Mesendoderm (in vitro differentiated cells): ENCODE measurements around the gene AGAP1.

Experiments
- DNase-seq: peaks from one replicate; pipeline ENCODE4 v3.0.0; 2013
- H2AK5ac ChIP-seq: 2 replicates; pipeline ENCODE4 v1.6.1; 2013; ENCODE audit warnings: low read length, inconsistent platforms
- H2BK120ac ChIP-seq: 2 replicates; pipeline ENCODE4 v1.6.1; 2013; ENCODE audit warnings: low read depth, mild to moderate bottlenecking, low read length, moderate library complexity, mixed read lengths
- H2BK15ac ChIP-seq: replicated peaks from 2 replicates; pipeline ENCODE4 v1.6.1; 2013; ENCODE audit warnings: low read depth, mild to moderate bottlenecking, moderate library complexity
- H2BK5ac ChIP-seq: 2 replicates; pipeline ENCODE4 v1.6.1; 2013; ENCODE audit warnings: low read length, inconsistent platforms
- H3K18ac ChIP-seq: 2 replicates; pipeline ENCODE4 v1.6.1; 2013; ENCODE audit warnings: mild to moderate bottlenecking, low read length, mixed read lengths
- H3K23ac ChIP-seq: one replicate; pipeline ENCODE4 v1.6.1; 2013; ENCODE audit warnings: low read length
- H3K27ac ChIP-seq: 2 replicates; pipeline ENCODE4 v1.5.1; 2013; ENCODE audit warnings: low read depth, mild to moderate bottlenecking, inconsistent platforms, low read length, moderate library complexity
- H3K27me3 ChIP-seq: 2 replicates; pipeline ENCODE4 v1.6.1; 2013; ENCODE audit warnings: low read length, control low read depth, mild to moderate bottlenecking, inconsistent platforms; ENCODE audit not compliant: insufficient read depth, poor library complexity
- H3K36me3 ChIP-seq: 2 replicates; pipeline ENCODE4 v1.6.1; 2013; ENCODE audit warnings: low read length, inconsistent platforms; ENCODE audit not compliant: control insufficient read depth, insufficient read depth
- H3K4ac ChIP-seq: one replicate; pipeline ENCODE4 v1.6.1; 2013; ENCODE audit warnings: low read depth, mild to moderate bottlenecking, low read length, moderate library complexity
- H3K4me1 ChIP-seq: 2 replicates; pipeline ENCODE4 v1.6.1; 2013; ENCODE audit warnings: low read depth, low read length, inconsistent platforms; ENCODE audit not compliant: control insufficient read depth
- H3K4me2 ChIP-seq: 2 replicates; pipeline ENCODE4 v1.6.1; 2013; ENCODE audit warnings: low read length
- H3K4me3 ChIP-seq: 2 replicates; pipeline ENCODE4 v1.5.1; 2013; ENCODE audit warnings: mild to moderate bottlenecking, low read length
- H3K56ac ChIP-seq: one replicate; pipeline ENCODE4 v1.6.1; 2013; ENCODE audit warnings: low read length
- H3K79me1 ChIP-seq: 2 replicates; pipeline ENCODE4 v1.6.1; 2013; ENCODE audit warnings: low read length, inconsistent platforms
- H3K79me2 ChIP-seq: 2 replicates; pipeline ENCODE4 v1.6.1; 2013; ENCODE audit warnings: mild to moderate bottlenecking, low read length; ENCODE audit not compliant: control insufficient read depth, insufficient read depth
- H3K9ac ChIP-seq: 2 replicates; pipeline ENCODE4 v1.6.1; 2013; ENCODE audit warnings: low read length, inconsistent platforms
- H4K5ac ChIP-seq: one replicate; pipeline ENCODE4 v1.6.1; 2013; ENCODE audit warnings: low read length
- H4K8ac ChIP-seq: one replicate; pipeline ENCODE4 v1.6.1; 2013; ENCODE audit warnings: low read depth, mild to moderate bottlenecking, control low read depth, low read length, moderate library complexity
- WGBS: extraction: QIAGEN DNeasy Blood & Tissue Kit; methylation state at CpG from one replicate; pipeline ENCODE4 v1.1.7; 2013; ENCODE audit warnings: low lambda C conversion rate, missing lambda C conversion rate; ENCODE audit not compliant: insufficient coverage; ENCODE audit errors: extremely low coverage; 5-methylcytosine and 5-hydroxymethylcytosine counted together

Gene AGAP1

GRCh38 chr2:236155406-236155805, 661.6 kb downstream of the AGAP1 start:
- H3K27me3 ChIP-seq = peaks cover 25% of the 10 kb centered on the region
- no peak overlapping the region for H3K27ac ChIP-seq
- H3K4me3 ChIP-seq = no peak overlapping the region
- H3K23ac ChIP-seq = no peak overlapping the region
- H3K4me2 ChIP-seq = no peak overlapping the region
- H3K18ac ChIP-seq = no peak overlapping the region
- H3K4ac ChIP-seq = no peak overlapping the region
- no peak overlapping the region for H2BK5ac ChIP-seq
- H2AK5ac ChIP-seq = no peak overlapping the region
- no peaks in the 10 kb centered on the region for H3K36me3 ChIP-seq
- no peak overlapping the region for H3K56ac ChIP-seq
- no peaks in the 10 kb centered on the region for H3K79me1 ChIP-seq
- no peaks in the 10 kb centered on the region for H3K79me2 ChIP-seq
- no peak overlapping the region for H2BK120ac ChIP-seq
- no peak overlapping the region for H4K8ac ChIP-seq
- no peak overlapping the region for H4K5ac ChIP-seq
- no peak overlapping the region for H2BK15ac ChIP-seq
- no peak for DNase-seq
- no peaks in the 10 kb centered on the region for H3K4me1 ChIP-seq
- no peak overlapping the region for H3K9ac ChIP-seq
- WGBS = no CpG with 5 or more reads among the region's 3 CpGs

- no peak overlapping the region for H3K9ac ChIP-seq
- no peak overlapping the region for H2BK5ac ChIP-seq
- H3K27me3 ChIP-seq = peaks cover 34% of the 10 kb centered on the region
- H2BK15ac ChIP-seq = no peak overlapping the region
- H2BK120ac ChIP-seq = no peak overlapping the region
- H3K4me1 ChIP-seq = no peaks in the 10 kb centered on the region
- no peak overlapping the region for H4K8ac ChIP-seq
- no peak overlapping the region for H3K27ac ChIP-seq
- WGBS = no CpG with 5 or more reads among the region's 16 CpGs
- DNase-seq = no peak
- H3K4me2 ChIP-seq = no peak overlapping the region
- H2AK5ac ChIP-seq = no peak overlapping the region
- no peak overlapping the region for H3K4ac ChIP-seq
- H3K4me3 ChIP-seq = no peak overlapping the region
- H3K36me3 ChIP-seq = no peaks in the 10 kb centered on the region
- H3K79me1 ChIP-seq = no peaks in the 10 kb centered on the region
- no peak overlapping the region for H3K18ac ChIP-seq
- no peak overlapping the region for H3K56ac ChIP-seq
- H3K23ac ChIP-seq = no peak overlapping the region
- H3K79me2 ChIP-seq = no peaks in the 10 kb centered on the region
- H4K5ac ChIP-seq = no peak overlapping the region
Observed at GRCh38 chr2:236156095-236156859, 662.4 kb downstream of the AGAP1 start.

GRCh38 chr2:236156860-236157194, 663.0 kb downstream of the AGAP1 start:
- DNase-seq = no peak
- no peak overlapping the region for H2BK120ac ChIP-seq
- H3K56ac ChIP-seq = no peak overlapping the region
- H4K8ac ChIP-seq = no peak overlapping the region
- no peak overlapping the region for H2BK15ac ChIP-seq
- peaks cover 39% of the 10 kb centered on the region for H3K27me3 ChIP-seq
- H3K18ac ChIP-seq = no peak overlapping the region
- no peak overlapping the region for H3K4me2 ChIP-seq
- no peak overlapping the region for H2AK5ac ChIP-seq
- H3K27ac ChIP-seq = no peak overlapping the region
- no peak overlapping the region for H4K5ac ChIP-seq
- no peak overlapping the region for H3K4ac ChIP-seq
- no peak overlapping the region for H3K9ac ChIP-seq
- H3K79me2 ChIP-seq = no peaks in the 10 kb centered on the region
- no peaks in the 10 kb centered on the region for H3K4me1 ChIP-seq
- no peak overlapping the region for H2BK5ac ChIP-seq
- H3K36me3 ChIP-seq = no peaks in the 10 kb centered on the region
- no peak overlapping the region for H3K4me3 ChIP-seq
- no peaks in the 10 kb centered on the region for H3K79me1 ChIP-seq
- H3K23ac ChIP-seq = no peak overlapping the region
- no CpG with 5 or more reads among the region's 7 CpGs for WGBS

- H3K27ac ChIP-seq = no peak overlapping the region
- peaks cover 45% of the 10 kb centered on the region for H3K27me3 ChIP-seq
- H2BK120ac ChIP-seq = no peak overlapping the region
- H2BK15ac ChIP-seq = no peak overlapping the region
- no peak overlapping the region for H4K5ac ChIP-seq
- H3K36me3 ChIP-seq = no peaks in the 10 kb centered on the region
- no peak overlapping the region for H3K18ac ChIP-seq
- no peak overlapping the region for H3K4ac ChIP-seq
- no peak overlapping the region for H2BK5ac ChIP-seq
- no peaks in the 10 kb centered on the region for H3K79me2 ChIP-seq
- no peak overlapping the region for H3K4me2 ChIP-seq
- no peak overlapping the region for H3K56ac ChIP-seq
- H3K4me3 ChIP-seq = no peak overlapping the region
- no peak overlapping the region for H4K8ac ChIP-seq
- no peak overlapping the region for H2AK5ac ChIP-seq
- WGBS = no CpG with 5 or more reads among the region's 6 CpGs
- H3K4me1 ChIP-seq = no peaks in the 10 kb centered on the region
- no peak overlapping the region for H3K9ac ChIP-seq
- DNase-seq = no peak
- no peak overlapping the region for H3K23ac ChIP-seq
- H3K79me1 ChIP-seq = no peaks in the 10 kb centered on the region
Observed at GRCh38 chr2:236157366-236157765, 663.5 kb downstream of the AGAP1 start.

DNA sequence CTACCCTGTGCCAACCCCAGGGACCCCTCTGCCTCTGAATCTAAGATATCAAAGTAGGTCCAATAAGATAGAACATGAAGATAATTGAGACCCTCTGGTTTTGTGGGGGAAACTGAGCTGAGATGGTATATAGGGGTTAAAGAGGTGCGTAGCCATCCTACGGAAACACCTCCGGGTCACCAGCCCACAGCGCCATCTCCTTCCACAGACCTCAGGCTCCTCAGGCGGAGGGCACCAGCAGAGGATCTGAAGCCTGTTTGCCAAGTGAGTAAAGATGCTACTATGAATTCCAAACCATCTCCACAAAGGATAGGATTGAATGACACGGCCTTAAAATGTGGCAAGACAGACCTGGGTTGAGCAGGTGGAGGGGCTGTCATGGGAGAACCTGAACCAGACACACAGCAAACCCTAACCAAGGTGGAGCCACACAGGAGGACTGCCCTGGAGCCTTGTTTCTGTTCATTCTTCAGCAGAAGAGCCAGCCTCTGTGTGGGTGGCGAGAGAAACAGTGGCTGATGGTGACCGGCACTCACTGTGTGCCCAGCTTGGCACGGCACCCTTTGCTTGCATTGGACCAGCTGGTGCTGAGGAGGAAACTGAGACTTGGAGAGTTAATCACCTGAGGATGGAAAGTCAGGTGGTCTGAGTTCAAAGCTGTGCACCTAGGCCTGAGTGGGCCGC, 664.1 kb downstream of the AGAP1 start:
- no peak overlapping the region for H2BK15ac ChIP-seq
- H3K27me3 ChIP-seq = peaks cover 51% of the 10 kb centered on the region
- WGBS = no CpG with 5 or more reads among the region's 10 CpGs

More for the DNA sequence above, 664.1 kb downstream of the AGAP1 start:
- Histone ChIP-seq H3K79me1 (no peaks in the 10 kb centered on the region), H4K8ac (no peak overlapping the region), H3K4me3 (no peak overlapping the region), H4K5ac (no peak overlapping the region), H3K23ac (no peak overlapping the region), H2AK5ac (no peak overlapping the region), H2BK5ac (no peak overlapping the region), H3K27ac (no peak overlapping the region), H3K56ac (no peak overlapping the region), H3K36me3 (no peaks in the 10 kb centered on the region), H3K4me2 (no peak overlapping the region), H3K9ac (no peak overlapping the region), H3K4me1 (no peaks in the 10 kb centered on the region), H3K18ac (no peak overlapping the region), H3K4ac (no peak overlapping the region), H3K79me2 (no peaks in the 10 kb centered on the region), H2BK120ac (no peak overlapping the region)
- no peak for DNase-seq
